ENCODE results near the gene ITIH5. TPM values are rescaled to one million over a fixed set of nuclear protein-coding genes. Genes with fewer than 3 reads are reported as not detected.

Gene ITIH5
- total RNA-seq, 2 experiments from 2014 or later: not detected

- H3K4me3 Mint-ChIP-seq: no peak overlapping the region
- Histone ChIP-seq H3K4me3 (ENCODE audit: low read length) (no peak overlapping the region), H3K36me3 (ENCODE audit: insufficient read depth, low read length) (no peaks in the 10 kb centered on the region), H3K27ac (ENCODE audit: low read depth in 1 of 2, low read length in 2 of 2) (no peak overlapping the region), H3K4me1 (ENCODE audit: insufficient read depth, low read length) (no peaks in the 10 kb centered on the region), H3K9me3 (ENCODE audit: control insufficient read depth in 1 of 2, insufficient read depth in 1 of 2, low read length in 2 of 2) (no peaks in the 10 kb centered on the region), H3K27me3 (ENCODE audit: control insufficient read depth in 1 of 2, insufficient read depth in 2 of 2, low read length in 2 of 2) (no peaks in the 10 kb centered on the region)
- no peak for TF ChIP-seq CTCF (IDR thresholded peaks at IDR 0.05)
- H3K9me3 Mint-ChIP-seq: no peaks in the 10 kb centered on the region
- POLR2A ChIA-PET: no interaction called here
- no peaks in the 10 kb centered on the region for H3K36me3 Mint-ChIP-seq (ENCODE audit: low read depth)
- H3K27me3 Mint-ChIP-seq: no peaks in the 10 kb centered on the region
- H3K4me1 Mint-ChIP-seq (ENCODE audit: low read depth): peaks cover 9% of the 10 kb centered on the region
- intact Hi-C loops (cut with DNase I, micrococcal nuclease): no loop called here
- no peak overlapping the region for H3K27ac Mint-ChIP-seq
- DNase-seq: no peak
- ATAC-seq (ENCODE audit: poor library complexity): no peak
- CTCF ChIA-PET: no interaction called here
These were observed 86.2 kb downstream of the ITIH5 start for GRCh38 chr10:7580520-7580919.

- TF ChIP-seq CTCF (IDR thresholded peaks at IDR 0.05): no peak
- H3K27me3 Mint-ChIP-seq: no peaks in the 10 kb centered on the region
- no peaks in the 10 kb centered on the region for H3K9me3 Mint-ChIP-seq
- H3K27ac Mint-ChIP-seq: no peak overlapping the region
- peaks cover 1% of the 10 kb centered on the region for H3K4me1 Mint-ChIP-seq (ENCODE audit: low read depth)
- no peaks in the 10 kb centered on the region for H3K4me1 ChIP-seq (ENCODE audit: insufficient read depth, low read length)
- DNase-seq: no peak
- H3K36me3 ChIP-seq (ENCODE audit: insufficient read depth, low read length): no peaks in the 10 kb centered on the region
- intact Hi-C loops (cut with DNase I, micrococcal nuclease): no loop called here
- no peak overlapping the region for H3K4me3 Mint-ChIP-seq
- H3K27ac ChIP-seq (ENCODE audit: low read depth in 1 of 2, low read length in 2 of 2): no peak overlapping the region
- ATAC-seq (ENCODE audit: poor library complexity): no peak
- POLR2A ChIA-PET: no interaction called here
- H3K36me3 Mint-ChIP-seq (ENCODE audit: low read depth): no peaks in the 10 kb centered on the region
- CTCF ChIA-PET: no interaction called here
- no peaks in the 10 kb centered on the region for H3K9me3 ChIP-seq (ENCODE audit: control insufficient read depth in 1 of 2, insufficient read depth in 1 of 2, low read length in 2 of 2)
- no peaks in the 10 kb centered on the region for H3K27me3 ChIP-seq (ENCODE audit: control insufficient read depth in 1 of 2, insufficient read depth in 2 of 2, low read length in 2 of 2)
- no peak overlapping the region for H3K4me3 ChIP-seq (ENCODE audit: low read length)
These were observed 87.1 kb downstream of the ITIH5 start for GRCh38 chr10:7579681-7580080.

- intact Hi-C loops (cut with DNase I, micrococcal nuclease): no loop called here
- Mint-ChIP-seq H3K9me3 (no peaks in the 10 kb centered on the region), H3K4me1 (ENCODE audit: low read depth) (no peaks in the 10 kb centered on the region), H3K4me3 (no peak overlapping the region), H3K36me3 (ENCODE audit: low read depth) (no peaks in the 10 kb centered on the region), H3K27ac (no peak overlapping the region), H3K27me3 (no peaks in the 10 kb centered on the region)
- no peaks in the 10 kb centered on the region for H3K9me3 ChIP-seq (ENCODE audit: control insufficient read depth in 1 of 2, insufficient read depth in 1 of 2, low read length in 2 of 2)
- POLR2A ChIA-PET: no interaction called here
- ATAC-seq (ENCODE audit: poor library complexity) (no peak), DNase-seq (no peak)
- no peak overlapping the region for H3K27ac ChIP-seq (ENCODE audit: low read depth in 1 of 2, low read length in 2 of 2)
- no peaks in the 10 kb centered on the region for H3K4me1 ChIP-seq (ENCODE audit: insufficient read depth, low read length)
- H3K27me3 ChIP-seq (ENCODE audit: control insufficient read depth in 1 of 2, insufficient read depth in 2 of 2, low read length in 2 of 2): no peaks in the 10 kb centered on the region
- CTCF ChIA-PET: no interaction called here
- no peaks in the 10 kb centered on the region for H3K36me3 ChIP-seq (ENCODE audit: insufficient read depth, low read length)
- no peak overlapping the region for H3K4me3 ChIP-seq (ENCODE audit: low read length)
- no peak for TF ChIP-seq CTCF (IDR thresholded peaks at IDR 0.05)
These were observed 89.2 kb downstream of the ITIH5 start for GRCh38 chr10:7577579-7577978.

Data from CD4-positive, alpha-beta T cell (primary cell).